HG03565 (cell line): ENCODE data around the gene CP.

ENCODE experiments used
- ATAC-seq: cut with Tn5 transposase; IDR thresholded peaks from one replicate; pipeline ENCODE4 v1.9.1; 2021; ENCODE audit warnings: mild to moderate bottlenecking, moderate library complexity; ENCODE audit not compliant: unreplicated experiment

CP gene

DNA sequence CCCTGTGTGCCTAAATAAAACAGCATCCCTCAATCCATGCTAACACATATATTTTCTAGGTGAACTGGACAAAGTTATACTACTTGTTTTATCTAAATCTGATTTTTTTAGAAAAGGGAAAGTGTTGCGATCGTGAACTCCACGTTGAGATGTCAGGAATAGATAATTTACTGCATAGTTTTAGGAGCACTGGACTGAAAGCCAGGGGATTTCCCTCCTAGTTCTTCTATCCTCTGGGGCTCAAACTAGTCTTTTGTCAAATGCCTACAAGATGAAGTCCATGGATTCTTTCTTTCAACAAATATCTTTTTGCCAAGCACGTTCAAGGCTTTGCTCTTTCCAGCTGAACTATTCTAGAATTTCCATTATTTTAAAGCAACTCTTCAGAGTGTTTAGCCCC lies 92.8 kb downstream of the CP start:
- no peak for ATAC-seq

DNA sequence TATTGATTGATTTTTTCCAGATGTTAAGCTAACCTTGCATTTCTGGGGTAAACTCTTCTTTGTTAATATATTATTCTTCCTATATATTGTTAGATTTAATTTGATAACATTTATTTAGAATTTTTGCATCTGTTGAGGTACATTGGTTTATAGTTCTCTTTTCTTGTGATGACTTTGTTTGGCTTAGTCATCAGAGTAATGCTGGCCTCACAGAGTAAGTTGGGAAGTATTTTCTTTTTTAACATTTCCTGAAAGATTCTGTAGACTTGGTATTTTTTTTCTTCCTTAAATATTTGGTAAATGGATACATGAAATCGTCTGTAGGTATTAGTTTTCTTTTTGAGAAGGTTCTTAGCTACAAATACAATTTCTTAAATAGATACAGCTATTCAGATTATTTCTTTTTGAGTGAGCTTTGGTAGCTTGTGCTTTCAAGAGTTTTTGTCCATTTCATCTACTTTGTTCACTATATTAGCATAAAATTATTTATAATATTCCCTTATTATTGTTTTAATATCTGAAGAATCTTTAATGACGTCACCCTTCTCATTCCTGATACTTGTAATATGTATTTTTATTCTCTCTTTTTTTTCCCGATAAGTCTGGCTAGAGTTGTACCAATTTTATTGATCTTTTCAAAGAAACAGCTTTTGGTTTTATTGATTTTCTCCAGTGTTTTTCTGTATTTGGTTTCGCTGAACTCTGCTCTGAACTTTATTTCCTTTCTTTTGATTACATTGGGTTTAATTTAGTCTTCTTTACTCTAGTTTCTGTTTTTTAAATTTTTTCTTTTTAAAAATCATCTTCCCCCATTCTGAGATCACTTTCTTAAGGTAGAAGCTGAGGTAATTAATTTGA lies 98.7 kb downstream of the CP start:
- no peak for ATAC-seq
